Activated CD4-positive, alpha-beta memory T cell treated with anti-CD3 and anti-CD28 coated beads, Interleukin-2, amount 10 ng/mL, durations not matched to agents 7 days and 5 days (primary cell): Measurements from ENCODE around the gene ATL1. TPM values are rescaled to one million over a fixed set of nuclear protein-coding genes. Genes with fewer than 3 reads are reported as not detected.
"Not testable (repeated sequence)": the region's sequence is repeated elsewhere in the genome, so short reads cannot be mapped to it uniquely, and the experiment has no call there.

ENCODE experiments used
- CTCF ChIA-PET: fragments of 350-600 bp; sonication (Branson Sonifier 250); formaldehyde crosslinking; loops from one replicate; lab custom pipeline; 2021; ENCODE audit warnings: antibody characterized with exemption, inconsistent platforms; lab: Charles Lee
- POLR2A ChIA-PET: fragments of 350-600 bp; sonication (Branson Sonifier 250); formaldehyde crosslinking; loops from one replicate; lab custom pipeline; 2021; ENCODE audit warnings: antibody characterized with exemption; lab: Charles Lee
- DNase-seq: peaks from one replicate; pipeline ENCODE4 v3.0.0-alpha.2; 2020
- H3K27ac Mint-ChIP-seq: one replicate; pipeline ENCODE4 v1.8.0; 2021; ENCODE audit warnings: mild to moderate bottlenecking, mixed read lengths
- H3K27me3 Mint-ChIP-seq: one replicate; pipeline ENCODE4 v1.8.0; 2021; ENCODE audit warnings: mixed read lengths
- H3K36me3 Mint-ChIP-seq: one replicate; pipeline ENCODE4 v1.8.0; 2021; ENCODE audit warnings: low read depth, mixed read lengths
- H3K4me1 Mint-ChIP-seq: one replicate; pipeline ENCODE4 v1.8.0; 2021; ENCODE audit warnings: mixed read lengths
- H3K4me3 Mint-ChIP-seq: one replicate; pipeline ENCODE4 v1.8.0; 2021; ENCODE audit warnings: mild to moderate bottlenecking, mixed read lengths
- H3K9me3 Mint-ChIP-seq: one replicate; pipeline ENCODE4 v1.8.0; 2021; ENCODE audit warnings: mixed read lengths
- total RNA-seq, 2 experiments: library from RNA; stranded (reverse); gene quantifications; one replicate each; pipeline ENCODE4 v1.2.3, GENCODE V29; 2021

Gene ATL1
- total RNA-seq, 2 experiments from 2014 or later: 0.86 to 1.2 TPM

GRCh38 chr14:50541159-50541567 lies 18.8 kb upstream of the ATL1 start:
- H3K36me3 Mint-ChIP-seq: no peaks in the 10 kb centered on the region
- no peak overlapping the region for H3K27ac Mint-ChIP-seq
- ChIA-PET POLR2A (no interaction called here), CTCF (interaction anchor here (0.6 to 2.2 kb wide), 7 partner anchors 10 to 319 kb away, joined by 3 to 8 read pairs (median 3); no protein-coding TSS in a partner anchor)
- peaks cover 8% of the 10 kb centered on the region for H3K27me3 Mint-ChIP-seq
- DNase-seq: no peak
- no peaks in the 10 kb centered on the region for H3K9me3 Mint-ChIP-seq
- no peak overlapping the region for H3K4me3 Mint-ChIP-seq
- H3K4me1 Mint-ChIP-seq: peaks cover 9% of the 10 kb centered on the region

- ChIA-PET CTCF (interaction anchor here (0.8 to 2.0 kb wide), 14 partner anchors 11 to 317 kb away, joined by 3 to 16 read pairs (median 4); no protein-coding TSS in a partner anchor), POLR2A (no interaction called here)
- no peak overlapping the region for H3K27ac Mint-ChIP-seq
- no peaks in the 10 kb centered on the region for H3K36me3 Mint-ChIP-seq
- no peak overlapping the region for H3K4me3 Mint-ChIP-seq
- DNase-seq: peak; percentile 35
- peaks cover 9% of the 10 kb centered on the region for H3K4me1 Mint-ChIP-seq
- peaks cover 8% of the 10 kb centered on the region for H3K27me3 Mint-ChIP-seq
- H3K9me3 Mint-ChIP-seq: no peaks in the 10 kb centered on the region
Measured at GRCh38 chr14:50542941-50543418, 17.0 kb upstream of the ATL1 start.

- H3K36me3 Mint-ChIP-seq: no peaks in the 10 kb centered on the region
- POLR2A ChIA-PET: interaction anchor here (0.6 kb wide), 1 partner anchor 175 kb away, joined by 3 read pairs; no protein-coding TSS in a partner anchor
- H3K9me3 Mint-ChIP-seq: no peaks in the 10 kb centered on the region
- peaks cover 9% of the 10 kb centered on the region for H3K4me1 Mint-ChIP-seq
- H3K27ac Mint-ChIP-seq: no peak overlapping the region
- CTCF ChIA-PET: interaction anchor here (0.6 to 2.2 kb wide), 4 partner anchors 13 to 316 kb away, joined by 3 to 8 read pairs (median 5); no protein-coding TSS in a partner anchor
- DNase-seq: no peak
- peaks cover 8% of the 10 kb centered on the region for H3K27me3 Mint-ChIP-seq
- no peak overlapping the region for H3K4me3 Mint-ChIP-seq
Measured at GRCh38 chr14:50544911-50545310, 15.0 kb upstream of the ATL1 start.

GRCh38 chr14:50545618-50546017 lies 14.3 kb upstream of the ATL1 start:
- ChIA-PET CTCF (interaction anchor here (2.0 to 2.2 kb wide), 2 partner anchors 232 to 315 kb away, joined by 7 to 8 read pairs; no protein-coding TSS in a partner anchor), POLR2A (interaction anchor here (0.6 kb wide), 1 partner anchor 176 kb away, joined by 3 read pairs; no protein-coding TSS in a partner anchor)
- Mint-ChIP-seq H3K27ac (no peak overlapping the region), H3K27me3 (peaks cover 8% of the 10 kb centered on the region), H3K4me3 (no peak overlapping the region), H3K36me3 (no peaks in the 10 kb centered on the region), H3K4me1 (peaks cover 9% of the 10 kb centered on the region), H3K9me3 (no peaks in the 10 kb centered on the region)
- no peak for DNase-seq

- no peak for DNase-seq
- H3K4me3 Mint-ChIP-seq: no peak overlapping the region
- no peak overlapping the region for H3K27ac Mint-ChIP-seq
- no peaks in the 10 kb centered on the region for H3K9me3 Mint-ChIP-seq
- H3K27me3 Mint-ChIP-seq: peaks cover 30% of the 10 kb centered on the region
- POLR2A ChIA-PET: no interaction called here
- H3K36me3 Mint-ChIP-seq: peaks cover 5% of the 10 kb centered on the region
- peaks cover 6% of the 10 kb centered on the region for H3K4me1 Mint-ChIP-seq
- CTCF ChIA-PET: interaction anchor here (1.0 kb wide), 1 partner anchor 9 kb away, joined by 3 read pairs; no protein-coding TSS in a partner anchor
Measured at GRCh38 chr14:50550294-50550693, 9.7 kb upstream of the ATL1 start.

- no peak for DNase-seq
- Mint-ChIP-seq H3K36me3 (peaks cover 5% of the 10 kb centered on the region), H3K27me3 (peaks cover 32% of the 10 kb centered on the region), H3K4me1 (peaks cover 6% of the 10 kb centered on the region), H3K9me3 (no peaks in the 10 kb centered on the region), H3K27ac (no peak overlapping the region), H3K4me3 (no peak overlapping the region)
- CTCF ChIA-PET: interaction anchor here (0.5 kb wide), 1 partner anchor 10 kb away, joined by 3 read pairs; no protein-coding TSS in a partner anchor
- POLR2A ChIA-PET: no interaction called here
Measured at GRCh38 chr14:50551877-50552276, 8.1 kb upstream of the ATL1 start.

GRCh38 chr14:50552796-50553195 lies 7.1 kb upstream of the ATL1 start:
- CTCF ChIA-PET, H3K4me3 Mint-ChIP-seq, POLR2A ChIA-PET, H3K27ac Mint-ChIP-seq, H3K4me1 Mint-ChIP-seq, DNase-seq, H3K36me3 Mint-ChIP-seq, H3K9me3 Mint-ChIP-seq: not testable (repeated sequence)
- H3K27me3 Mint-ChIP-seq: peaks cover 41% of the 10 kb centered on the region

- DNase-seq: peak; percentile 36
- no peaks in the 10 kb centered on the region for H3K36me3 Mint-ChIP-seq
- peaks cover 16% of the 10 kb centered on the region for H3K4me1 Mint-ChIP-seq
- ChIA-PET CTCF (interaction anchor here (1.5 to 2.2 kb wide), 2 partner anchors 213 to 300 kb away, joined by 3 to 8 read pairs; no protein-coding TSS in a partner anchor), POLR2A (interaction anchor here (1.0 kb wide), 1 partner anchor 39 kb away, joined by 4 read pairs; no protein-coding TSS in a partner anchor)
- H3K4me3 Mint-ChIP-seq: peak overlapping the region; percentile 78
- peaks cover 56% of the 10 kb centered on the region for H3K27me3 Mint-ChIP-seq
- H3K9me3 Mint-ChIP-seq: no peaks in the 10 kb centered on the region
- no peak overlapping the region for H3K27ac Mint-ChIP-seq
Measured at GRCh38 chr14:50560931-50561285, 963 bp downstream of the ATL1 start.

- DNase-seq: no peak
- Mint-ChIP-seq H3K27ac (no peak overlapping the region), H3K36me3 (no peaks in the 10 kb centered on the region), H3K4me3 (no peak overlapping the region), H3K4me1 (peaks cover 16% of the 10 kb centered on the region), H3K27me3 (peaks cover 46% of the 10 kb centered on the region), H3K9me3 (no peaks in the 10 kb centered on the region)
- ChIA-PET POLR2A (no interaction called here), CTCF (interaction anchor here (1.9 kb wide), 1 partner anchor 20 kb away, joined by 4 read pairs; no protein-coding TSS in a partner anchor)
Measured at GRCh38 chr14:50562841-50563240, 2.9 kb downstream of the ATL1 start.

- H3K9me3 Mint-ChIP-seq: peaks cover 12% of the 10 kb centered on the region
- no peak overlapping the region for H3K27ac Mint-ChIP-seq
- no peaks in the 10 kb centered on the region for H3K4me1 Mint-ChIP-seq
- DNase-seq: no peak
- CTCF ChIA-PET: no interaction called here
- POLR2A ChIA-PET: no interaction called here
- no peak overlapping the region for H3K4me3 Mint-ChIP-seq
- peaks cover 5% of the 10 kb centered on the region for H3K36me3 Mint-ChIP-seq
- peaks cover 25% of the 10 kb centered on the region for H3K27me3 Mint-ChIP-seq
Measured at GRCh38 chr14:50569714-50570274, 9.8 kb downstream of the ATL1 start.

- DNase-seq: no peak
Measured at GRCh38 chr14:50573862-50574261, 13.9 kb downstream of the ATL1 start.

GRCh38 chr14:50575769-50576168 lies 15.8 kb downstream of the ATL1 start:
- Mint-ChIP-seq H3K9me3 (peaks cover 3% of the 10 kb centered on the region), H3K27me3 (peaks cover 26% of the 10 kb centered on the region), H3K4me3 (no peak overlapping the region), H3K36me3 (no peaks in the 10 kb centered on the region), H3K4me1 (no peaks in the 10 kb centered on the region), H3K27ac (no peak overlapping the region)
- POLR2A ChIA-PET: no interaction called here
- CTCF ChIA-PET: no interaction called here
- no peak for DNase-seq

More at GRCh38 chr14:50573862-50574261, 13.9 kb downstream of the ATL1 start:
- no peak overlapping the region for H3K4me3 Mint-ChIP-seq
- peaks cover 12% of the 10 kb centered on the region for H3K9me3 Mint-ChIP-seq
- POLR2A ChIA-PET: no interaction called here
- CTCF ChIA-PET: no interaction called here
- no peak overlapping the region for H3K27ac Mint-ChIP-seq
- peaks cover 29% of the 10 kb centered on the region for H3K27me3 Mint-ChIP-seq
- H3K36me3 Mint-ChIP-seq: peaks cover 5% of the 10 kb centered on the region
- no peaks in the 10 kb centered on the region for H3K4me1 Mint-ChIP-seq

- no peaks in the 10 kb centered on the region for H3K9me3 Mint-ChIP-seq
- no peaks in the 10 kb centered on the region for H3K36me3 Mint-ChIP-seq
- DNase-seq: no peak
- H3K4me3 Mint-ChIP-seq: no peak overlapping the region
- peaks cover 21% of the 10 kb centered on the region for H3K27me3 Mint-ChIP-seq
- ChIA-PET CTCF (no interaction called here), POLR2A (no interaction called here)
- no peaks in the 10 kb centered on the region for H3K4me1 Mint-ChIP-seq
- no peak overlapping the region for H3K27ac Mint-ChIP-seq
Measured at GRCh38 chr14:50577982-50578381, 18.0 kb downstream of the ATL1 start.
